GM19351 (cell line): ENCODE data around the gene AVEN.
A peak's percentile ranks its signal among the peaks of the same experiment; 100 is the strongest.

ENCODE experiments used
- ATAC-seq: cut with Tn5 transposase; IDR thresholded peaks from one replicate; pipeline ENCODE4 v1.9.1; 2021; ENCODE audit warnings: mild to moderate bottlenecking, moderate library complexity; ENCODE audit not compliant: unreplicated experiment

The AVEN gene

GRCh38 chr15:33987444-33987843 is 51.6 kb downstream of the AVEN start:
- no peak for ATAC-seq

GRCh38 chr15:33985751-33986150 is 53.3 kb downstream of the AVEN start:
- ATAC-seq, result no peak

GRCh38 chr15:33985287-33985686 is 53.7 kb downstream of the AVEN start:
- ATAC-seq, result no peak

- no peak for ATAC-seq
These were observed 56.5 kb downstream of the AVEN start for GRCh38 chr15:33982516-33982915.

GRCh38 chr15:33980159-33980558 is 58.8 kb downstream of the AVEN start:
- ATAC-seq, result no peak

GRCh38 chr15:33975022-33975565 is 63.9 kb downstream of the AVEN start:
- ATAC-seq, result no peak

- ATAC-seq, result no peak
These were observed 67.2 kb downstream of the AVEN start for GRCh38 chr15:33971811-33972210.

- no peak for ATAC-seq
These were observed 70.2 kb downstream of the AVEN start for GRCh38 chr15:33968821-33969220.

GRCh38 chr15:33968224-33968623 is 70.8 kb downstream of the AVEN start, which contains the start of gene CHRM5:
Gene CHRM5 (plus strand): TSS chr15:33968497. CDS start chr15:34062718, 94,221 bp downstream.
- no peak for ATAC-seq

GRCh38 chr15:33964665-33965040 is 74.4 kb downstream of the AVEN start:
- no peak for ATAC-seq

- peak; percentile 68 for ATAC-seq
These were observed 75.0 kb downstream of the AVEN start for GRCh38 chr15:33963831-33964664.

GRCh38 chr15:33960549-33960935 is 78.5 kb downstream of the AVEN start:
- ATAC-seq, result no peak

GRCh38 chr15:33959844-33960548 is 79.0 kb downstream of the AVEN start:
- no peak for ATAC-seq

GRCh38 chr15:33956397-33956796 is 82.6 kb downstream of the AVEN start:
- ATAC-seq, result no peak

- ATAC-seq, result no peak
These were observed 83.1 kb downstream of the AVEN start for GRCh38 chr15:33955945-33956344.

GRCh38 chr15:33946152-33946551 is 92.9 kb downstream of the AVEN start:
- no peak for ATAC-seq

GRCh38 chr15:33941279-33942063 is 97.5 kb downstream of the AVEN start:
- no peak for ATAC-seq

GRCh38 chr15:33934921-33935320 is 104.1 kb downstream of the AVEN start:
- no peak for ATAC-seq

- no peak for ATAC-seq
These were observed 104.6 kb downstream of the AVEN start for GRCh38 chr15:33934396-33934795.

GRCh38 chr15:33932734-33933133 is 106.3 kb downstream of the AVEN start:
- ATAC-seq, result no peak

GRCh38 chr15:33926260-33926659 is 112.7 kb downstream of the AVEN start:
- no peak for ATAC-seq
